ENCODE measurements around the gene CLCN7.

DNA sequence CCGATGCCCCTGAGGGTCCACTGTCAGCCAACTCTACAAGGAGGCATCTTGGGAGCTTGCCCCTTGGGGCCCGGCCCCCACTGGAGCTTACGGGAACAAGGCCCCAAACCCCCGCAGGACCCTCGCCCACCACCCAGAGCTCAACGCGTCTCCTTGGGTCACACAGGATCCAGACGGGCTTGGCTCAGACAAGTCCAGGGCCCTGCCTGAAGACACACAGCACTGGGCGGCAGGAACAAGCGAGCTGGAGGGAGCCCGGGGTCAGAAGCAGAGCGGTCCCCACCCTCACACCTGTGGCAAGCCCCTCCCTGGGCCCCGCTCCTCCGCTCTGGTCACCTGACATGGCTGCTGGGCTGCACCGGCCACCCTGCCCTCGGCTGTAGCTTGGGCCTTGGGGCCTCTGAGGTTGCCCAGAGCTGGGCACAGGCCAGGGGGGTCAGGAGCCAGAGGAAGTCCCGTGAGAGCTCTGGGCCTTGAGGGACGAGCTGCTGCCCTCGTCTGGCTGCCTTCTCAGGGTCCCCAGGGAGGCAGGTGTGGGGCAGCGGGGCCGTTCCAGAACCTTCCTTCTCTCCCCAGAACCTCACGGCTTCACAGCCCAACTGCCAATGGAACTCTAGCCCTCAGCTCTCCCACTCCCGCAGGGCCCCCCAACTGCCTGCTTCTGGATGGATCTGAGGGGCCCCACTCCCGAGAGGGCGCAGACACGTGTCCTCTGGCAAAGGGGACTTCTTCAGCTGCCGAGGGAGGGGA, 30.7 kb downstream of the CLCN7 start, which contains the start of gene CCDC154:
- TF ChIP-seq, protein P1, sequence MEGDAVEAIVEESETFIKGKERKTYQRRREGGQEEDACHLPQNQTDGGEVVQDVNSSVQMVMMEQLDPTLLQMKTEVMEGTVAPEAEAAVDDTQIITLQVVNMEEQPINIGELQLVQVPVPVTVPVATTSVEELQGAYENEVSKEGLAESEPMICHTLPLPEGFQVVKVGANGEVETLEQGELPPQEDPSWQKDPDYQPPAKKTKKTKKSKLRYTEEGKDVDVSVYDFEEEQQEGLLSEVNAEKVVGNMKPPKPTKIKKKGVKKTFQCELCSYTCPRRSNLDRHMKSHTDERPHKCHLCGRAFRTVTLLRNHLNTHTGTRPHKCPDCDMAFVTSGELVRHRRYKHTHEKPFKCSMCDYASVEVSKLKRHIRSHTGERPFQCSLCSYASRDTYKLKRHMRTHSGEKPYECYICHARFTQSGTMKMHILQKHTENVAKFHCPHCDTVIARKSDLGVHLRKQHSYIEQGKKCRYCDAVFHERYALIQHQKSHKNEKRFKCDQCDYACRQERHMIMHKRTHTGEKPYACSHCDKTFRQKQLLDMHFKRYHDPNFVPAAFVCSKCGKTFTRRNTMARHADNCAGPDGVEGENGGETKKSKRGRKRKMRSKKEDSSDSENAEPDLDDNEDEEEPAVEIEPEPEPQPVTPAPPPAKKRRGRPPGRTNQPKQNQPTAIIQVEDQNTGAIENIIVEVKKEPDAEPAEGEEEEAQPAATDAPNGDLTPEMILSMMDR (conservative IDR thresholded peaks at IDR 0.05) = no peak
- no peak for TF ChIP-seq EZH2 (IDR thresholded peaks at IDR 0.05; ENCODE audit: low read depth)

Measured in PC-9 (cell line).